Activated CD4-positive, alpha-beta T cell treated with anti-CD3 and anti-CD28 coated beads, Interleukin-2, Interleukin-4, amounts not matched to agents 100 ng/mL and 50 ng/mL, durations not matched to agents 16 hours and 8 hours (primary cell): Measurements from ENCODE around the gene SLC22A5.
"Not testable (repeated sequence)": the region's sequence is repeated elsewhere in the genome, so short reads cannot be mapped to it uniquely, and the experiment has no call there.

Source experiments
- DNase-seq: peaks from one replicate; pipeline ENCODE4 v3.0.0-alpha.2; 2020; ENCODE audit warnings: low spot score

Gene SLC22A5

DNA sequence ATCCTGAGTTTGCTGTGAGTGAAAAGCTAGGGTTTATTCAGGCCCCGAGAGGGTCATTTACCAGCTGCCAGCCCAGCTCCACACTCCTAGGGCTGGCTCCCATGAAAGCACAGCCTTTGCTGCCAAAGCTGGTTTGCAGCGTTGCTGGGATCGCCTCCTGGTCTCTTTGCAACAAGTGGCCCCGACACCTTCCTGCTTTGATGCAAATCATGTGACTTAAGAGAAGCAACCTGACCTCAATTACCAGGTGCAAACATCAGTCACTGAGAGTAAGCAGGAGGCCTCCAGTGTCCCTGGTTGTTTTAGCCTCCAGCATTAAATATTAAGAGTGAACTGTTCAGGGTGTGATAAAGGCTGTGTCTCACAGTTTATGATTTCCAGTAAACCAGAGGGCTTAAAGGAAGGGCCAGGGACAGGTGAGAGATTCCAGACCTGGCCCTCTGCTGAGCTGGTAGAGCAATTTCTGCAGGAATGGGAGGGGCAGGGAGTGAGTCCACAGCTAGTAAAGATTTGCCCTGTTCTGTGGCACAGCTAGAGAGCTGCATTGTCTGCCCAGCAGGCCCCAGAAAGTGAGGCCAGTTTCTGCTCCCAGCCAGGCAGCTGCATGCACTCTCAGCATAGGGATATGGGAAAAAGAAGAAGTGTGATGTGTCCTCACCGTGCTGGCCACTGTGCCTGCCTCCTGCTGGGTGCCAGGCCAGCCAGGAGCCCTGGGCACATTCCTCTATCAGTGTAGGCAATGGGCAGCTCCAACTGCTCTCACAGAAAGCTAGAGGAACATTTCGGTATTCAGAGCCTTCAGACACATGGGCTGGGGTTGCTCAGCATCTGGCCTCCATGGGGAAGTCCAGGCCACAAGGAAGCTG, 58.0 kb downstream of the SLC22A5 start:
- DNase-seq, result peak; percentile 78

DNA sequence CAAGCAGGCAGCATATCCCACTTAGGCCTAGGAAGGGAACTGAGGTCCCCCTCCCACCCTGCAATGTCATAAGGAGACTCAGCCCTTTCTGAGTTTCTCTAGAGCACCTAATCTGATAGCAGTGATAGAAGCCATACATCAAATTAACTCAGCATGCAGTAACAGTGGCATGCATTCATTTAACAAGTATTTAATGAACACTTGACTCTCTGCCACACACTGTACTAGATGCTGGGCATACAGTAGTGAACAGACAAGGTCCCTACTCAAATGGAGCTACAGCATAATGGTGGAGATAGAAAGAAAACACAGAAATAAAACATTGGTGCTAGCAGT, 58.6 kb downstream of the SLC22A5 start:
- DNase-seq, result no peak

DNA sequence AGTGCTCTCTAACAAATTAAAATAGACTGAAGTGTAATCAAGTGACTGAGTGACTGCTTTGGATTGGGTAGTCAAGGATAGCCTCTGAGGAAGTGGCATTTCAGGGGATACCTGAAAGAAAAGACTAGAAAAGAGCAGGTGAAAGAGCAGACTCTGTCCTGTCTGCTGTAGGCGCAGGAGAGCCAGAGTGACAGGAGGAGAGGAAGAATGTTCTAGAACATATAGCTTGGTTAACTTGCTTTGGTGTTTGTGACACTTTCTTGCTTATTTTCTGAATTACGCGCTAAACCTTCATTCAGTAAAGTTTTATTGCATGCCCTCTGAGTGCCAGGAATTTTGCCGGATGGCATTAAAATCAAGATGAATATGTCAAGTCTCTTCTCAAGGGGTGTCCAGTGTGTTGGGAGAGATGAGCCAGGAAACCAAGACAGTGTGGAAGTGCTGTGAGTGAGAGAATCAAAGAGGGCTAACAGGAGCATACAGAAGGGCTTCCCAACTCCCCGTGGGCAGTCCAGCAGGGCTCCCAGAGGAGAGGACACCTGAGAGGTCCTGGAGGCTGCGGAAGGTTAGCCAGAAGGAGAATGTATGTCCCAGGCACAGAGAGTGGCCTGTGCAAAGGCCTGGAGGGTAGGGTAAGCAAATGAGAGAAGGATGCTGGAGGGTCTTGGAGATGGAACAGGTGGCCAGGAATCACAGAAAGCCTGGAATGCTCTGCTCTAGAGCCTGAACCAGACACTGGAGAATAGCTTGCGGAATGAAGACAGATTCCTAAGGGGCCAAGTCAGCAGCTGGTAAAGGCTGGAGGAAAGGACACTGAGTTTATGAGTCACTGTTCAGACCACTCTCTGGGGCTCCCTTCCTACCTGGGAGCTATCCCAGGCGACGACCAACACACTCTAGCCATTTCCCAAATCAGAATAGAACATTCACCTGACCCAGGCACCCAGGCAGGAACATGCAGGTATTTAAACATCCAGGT, 59.3 kb downstream of the SLC22A5 start:
- DNase-seq, result no peak

DNA sequence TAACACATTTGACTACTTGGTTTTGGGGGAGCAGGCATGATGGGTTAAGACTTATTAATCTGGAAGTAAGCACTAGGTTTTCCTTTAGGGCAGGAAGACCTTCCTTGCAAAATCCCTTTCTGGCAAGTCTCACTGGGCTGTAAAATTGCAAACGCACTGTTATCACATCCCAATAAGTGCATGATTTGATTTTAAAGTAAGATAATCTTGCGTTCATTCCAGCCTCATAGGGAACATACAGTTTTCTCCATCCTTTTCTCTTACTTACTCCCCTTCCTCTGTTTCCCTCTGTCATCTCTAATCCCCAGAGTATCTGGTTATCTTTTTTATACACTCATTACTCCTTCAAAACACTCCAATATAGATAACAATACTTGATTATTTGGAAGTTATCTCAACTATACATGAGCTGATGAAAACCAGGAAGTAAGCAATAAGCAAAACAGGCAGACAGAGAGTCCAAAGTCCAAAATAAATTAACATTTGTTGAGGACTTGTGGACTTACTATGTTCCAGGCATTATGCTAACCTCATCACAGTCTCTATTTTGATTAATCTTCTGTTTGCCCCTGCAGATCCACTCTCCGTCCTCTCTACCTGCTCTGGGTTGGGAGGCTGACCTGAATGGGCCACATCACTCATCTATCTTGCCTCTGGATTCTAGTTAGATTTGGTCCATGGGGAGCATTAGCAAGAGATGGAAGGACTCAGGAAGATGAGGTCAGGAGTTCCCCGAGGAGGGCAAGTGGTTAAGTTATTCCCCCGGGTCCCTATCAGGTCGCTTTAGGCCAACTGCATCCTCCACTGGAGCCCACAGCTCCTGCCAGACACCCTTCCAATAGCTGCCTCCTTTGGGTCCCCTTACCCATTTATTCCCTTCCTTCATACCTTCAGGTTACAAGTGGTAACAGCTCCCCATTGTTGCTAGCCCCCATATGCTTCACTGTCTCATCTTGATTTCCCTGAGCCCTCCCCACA, 60.2 kb downstream of the SLC22A5 start:
- DNase-seq, result no peak

DNA sequence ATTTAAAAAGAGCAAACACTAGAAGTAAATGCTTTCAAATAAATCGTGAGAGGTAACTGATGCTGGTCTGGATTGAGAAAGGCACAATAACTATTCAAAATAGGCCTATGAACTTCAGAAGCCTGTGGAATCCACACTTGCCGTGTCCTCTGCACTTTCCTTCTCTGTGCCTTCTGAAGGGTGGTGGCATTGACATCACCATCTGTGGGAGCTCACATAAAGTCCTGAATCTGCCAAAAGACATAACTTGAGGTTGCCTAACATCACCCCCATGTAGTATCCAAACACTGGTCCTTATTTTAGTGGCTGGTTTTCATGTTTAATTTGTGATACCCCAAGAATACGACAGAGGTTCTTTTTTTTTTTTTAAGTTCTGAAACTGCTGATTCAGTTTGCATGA, 61.2 kb downstream of the SLC22A5 start:
- no peak for DNase-seq

DNA sequence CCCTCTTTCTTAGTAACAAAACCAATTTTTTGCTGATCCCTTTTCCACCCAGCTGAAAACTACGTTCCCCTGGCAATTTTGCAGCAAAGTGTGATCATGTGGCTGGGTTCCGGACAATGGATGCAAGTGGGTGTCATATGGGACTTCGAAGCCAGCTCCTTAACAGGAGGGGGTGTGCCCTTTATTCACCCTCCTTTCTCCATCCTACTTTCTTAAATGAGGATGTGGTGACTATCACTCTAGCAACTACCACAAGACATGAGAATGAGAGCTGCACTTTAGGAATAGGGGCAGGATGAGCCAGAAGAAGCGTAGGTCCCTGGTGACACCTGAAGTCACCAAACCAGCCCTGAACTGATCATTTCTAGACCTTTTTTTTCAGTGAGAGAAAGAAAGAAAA, 62.1 kb downstream of the SLC22A5 start:
- DNase-seq, result no peak

DNA sequence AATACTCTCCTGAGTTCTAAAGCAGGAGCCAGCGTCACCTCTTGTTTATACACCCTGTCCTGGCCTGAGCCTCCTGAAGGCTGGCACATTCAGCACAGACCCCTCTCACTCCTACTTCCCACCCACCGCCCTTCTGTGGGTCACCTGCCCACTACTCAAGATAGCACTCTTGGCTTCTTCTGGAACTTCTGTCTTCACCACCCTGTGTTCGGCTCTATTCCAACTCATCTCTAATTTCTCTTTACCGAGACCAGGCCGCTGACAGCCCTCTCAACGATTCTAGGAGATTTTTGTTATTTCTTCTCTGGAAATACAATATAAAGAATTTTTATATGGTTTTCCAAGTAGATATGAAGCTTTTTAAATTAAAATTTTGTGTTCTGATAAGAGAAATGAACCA, 63.6 kb downstream of the SLC22A5 start:
- no peak for DNase-seq

DNA sequence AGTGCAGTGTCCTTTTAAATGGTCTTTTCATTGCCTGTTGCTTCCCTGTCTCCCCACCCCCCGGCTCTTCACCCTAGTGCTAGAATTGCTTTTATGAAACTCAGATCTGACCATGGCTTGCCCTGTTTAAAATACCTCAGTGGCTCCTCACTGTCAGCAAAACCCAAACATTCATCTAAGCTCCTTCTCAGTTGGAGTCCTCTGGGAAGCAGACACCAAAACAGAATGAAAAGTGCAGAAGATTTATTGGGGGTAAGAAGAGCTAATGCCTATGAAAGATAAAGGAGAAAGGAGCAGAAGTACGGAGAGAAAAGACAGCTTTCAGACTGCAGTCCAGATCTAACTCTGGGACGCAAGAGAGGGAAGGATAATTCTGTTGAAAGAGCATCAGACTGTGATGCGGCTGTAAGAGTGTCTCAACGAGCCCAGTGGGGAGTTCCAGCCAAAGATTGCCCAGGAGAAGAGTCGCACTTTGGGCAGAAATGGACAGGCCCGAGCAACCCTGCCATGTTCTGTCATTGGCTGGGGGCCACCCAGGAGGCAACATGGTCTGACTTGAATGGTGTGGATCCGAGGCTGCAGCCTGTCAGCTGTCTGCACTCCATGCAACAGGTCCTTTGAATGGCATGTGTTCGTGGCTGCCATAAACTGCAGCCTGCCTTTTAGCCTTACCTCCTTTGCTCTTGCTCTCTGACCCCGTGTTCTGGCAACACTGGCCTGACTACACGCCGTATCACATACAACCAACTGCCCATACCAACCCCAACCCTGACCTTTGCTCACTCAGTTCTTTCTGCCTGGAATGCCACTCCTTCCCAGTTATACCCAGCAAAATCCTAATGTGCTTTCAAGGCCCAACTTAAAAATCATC, 65.1 kb downstream of the SLC22A5 start:
- no peak for DNase-seq

DNA sequence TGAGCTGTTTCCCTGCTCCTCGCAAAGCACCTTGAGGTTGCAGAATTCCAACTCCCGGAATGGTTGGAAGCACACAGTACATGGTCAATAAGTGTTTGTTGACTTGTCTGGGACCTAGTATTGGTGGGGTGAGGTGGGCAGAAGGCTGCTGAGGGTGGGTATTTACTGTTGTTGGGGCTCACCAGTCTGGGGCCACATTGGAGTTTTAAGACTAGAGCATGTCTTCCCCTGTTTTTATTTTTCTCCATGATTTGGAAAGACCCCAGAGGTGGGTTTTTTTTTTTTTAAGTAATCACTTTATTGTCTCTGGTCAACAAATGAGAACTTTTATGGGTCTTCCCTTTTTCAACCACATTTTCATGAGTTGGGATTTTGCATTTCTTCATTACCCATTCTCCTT, 65.9 kb downstream of the SLC22A5 start:
- no peak for DNase-seq

DNA sequence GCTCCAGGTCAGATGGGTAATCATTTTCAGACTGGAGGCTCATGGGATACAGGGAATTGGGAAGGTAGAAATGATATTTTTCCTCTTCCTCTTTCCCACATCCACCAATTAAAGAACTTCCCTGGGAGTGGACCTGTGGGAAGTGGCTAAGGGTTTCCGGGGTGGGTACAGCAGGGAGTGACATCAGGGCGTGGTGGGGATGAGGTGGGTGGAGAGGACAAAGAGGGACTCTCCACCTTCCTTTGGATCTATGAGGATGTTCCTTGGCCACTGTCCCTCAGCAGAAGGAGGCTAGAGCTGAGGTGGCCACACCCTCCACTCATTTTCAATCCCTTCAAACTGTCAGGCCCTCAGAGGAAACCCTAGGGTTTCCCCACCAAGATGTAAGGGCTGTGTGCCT, 66.4 kb downstream of the SLC22A5 start:
- DNase-seq, result no peak

DNA sequence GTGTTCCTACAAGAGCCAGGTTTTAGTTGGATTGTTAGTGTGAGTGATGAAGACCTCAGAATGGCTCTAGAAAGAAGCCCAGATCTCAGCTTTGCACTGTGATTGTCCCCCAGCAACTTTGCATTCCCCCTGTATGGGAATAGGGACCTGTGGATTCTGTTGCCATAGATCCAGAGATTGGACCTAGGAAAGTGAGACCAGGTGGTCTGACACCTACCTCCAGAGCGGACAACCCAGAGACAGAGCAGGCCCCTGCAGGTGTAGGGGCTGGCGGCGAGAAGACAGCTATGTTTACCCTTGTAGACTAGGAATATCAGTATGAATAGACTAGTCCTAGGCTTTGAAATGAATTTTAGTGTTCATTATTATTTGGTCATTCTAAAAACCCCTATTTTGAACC, 67.4 kb downstream of the SLC22A5 start:
- no peak for DNase-seq

DNA sequence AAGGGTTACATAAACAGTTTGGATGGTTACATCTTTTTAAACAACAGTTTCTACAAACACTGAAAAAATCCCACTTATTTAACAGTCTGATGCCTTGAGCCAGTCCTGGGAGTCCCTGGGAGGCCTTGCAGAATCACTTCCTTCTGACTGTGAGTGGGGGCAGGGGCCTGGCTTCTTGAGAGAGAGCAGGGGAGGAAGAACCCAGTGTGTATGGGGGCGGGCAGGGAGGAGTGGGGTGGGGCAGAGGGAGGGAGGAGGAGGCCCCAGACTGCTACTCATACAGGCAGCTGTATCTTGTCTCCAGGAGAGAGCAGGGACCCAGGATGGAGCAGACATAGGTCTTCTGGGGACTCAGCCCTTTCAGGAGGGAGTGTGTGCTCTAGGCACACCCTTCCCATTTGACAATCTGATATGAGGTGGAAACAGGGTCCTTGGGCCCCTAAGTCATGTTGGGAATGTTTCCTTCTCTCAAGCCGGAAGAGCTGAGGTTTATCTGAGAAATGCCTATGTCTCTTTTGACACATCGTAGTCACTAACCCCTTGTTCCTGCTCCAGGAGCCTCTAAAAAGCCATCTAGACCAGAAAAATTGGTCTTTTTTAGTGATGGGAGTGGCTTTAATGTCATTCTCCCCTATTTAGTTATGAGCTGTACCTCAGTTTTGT, 68.2 kb downstream of the SLC22A5 start:
- DNase-seq, result peak; percentile 74

DNA sequence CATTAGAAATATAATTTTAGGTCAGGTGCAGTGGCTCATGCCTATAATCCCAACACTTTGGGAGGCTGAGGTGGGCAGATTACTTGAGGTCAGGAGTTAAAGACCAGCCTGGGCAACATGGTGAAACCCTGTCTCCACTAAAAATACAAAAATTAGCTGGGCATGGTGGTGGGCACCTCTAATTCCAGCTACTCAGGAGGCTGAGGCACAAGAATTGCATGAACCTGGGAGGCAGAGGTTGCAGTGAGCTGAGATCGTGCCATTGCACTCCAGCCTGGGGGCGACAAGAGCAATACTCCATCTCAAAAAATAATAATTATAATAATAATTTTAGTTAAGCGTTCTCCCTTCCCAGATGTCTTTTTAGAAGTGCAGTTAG, 68.7 kb downstream of the SLC22A5 start:
- DNase-seq, result not testable (repeated sequence)

DNA sequence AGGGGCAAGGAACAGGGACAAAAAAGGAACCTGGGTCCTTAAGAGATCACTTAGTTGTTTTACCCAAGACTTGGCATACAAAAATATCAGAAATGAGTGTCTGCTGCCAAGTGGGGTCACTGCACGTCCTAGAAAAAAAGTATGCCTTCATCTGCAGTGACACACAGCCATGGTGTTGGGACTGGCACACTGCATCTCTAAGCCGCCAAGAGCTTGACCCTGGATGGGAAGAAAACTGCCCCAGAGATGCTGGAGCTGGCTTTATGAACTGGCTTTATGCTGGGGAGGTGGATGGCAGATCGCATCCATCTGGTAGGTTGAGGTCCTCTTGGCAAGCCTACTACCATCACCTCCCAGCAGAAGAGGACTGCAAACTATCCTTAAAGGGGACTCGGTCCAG, 69.4 kb downstream of the SLC22A5 start:
- no peak for DNase-seq

DNA sequence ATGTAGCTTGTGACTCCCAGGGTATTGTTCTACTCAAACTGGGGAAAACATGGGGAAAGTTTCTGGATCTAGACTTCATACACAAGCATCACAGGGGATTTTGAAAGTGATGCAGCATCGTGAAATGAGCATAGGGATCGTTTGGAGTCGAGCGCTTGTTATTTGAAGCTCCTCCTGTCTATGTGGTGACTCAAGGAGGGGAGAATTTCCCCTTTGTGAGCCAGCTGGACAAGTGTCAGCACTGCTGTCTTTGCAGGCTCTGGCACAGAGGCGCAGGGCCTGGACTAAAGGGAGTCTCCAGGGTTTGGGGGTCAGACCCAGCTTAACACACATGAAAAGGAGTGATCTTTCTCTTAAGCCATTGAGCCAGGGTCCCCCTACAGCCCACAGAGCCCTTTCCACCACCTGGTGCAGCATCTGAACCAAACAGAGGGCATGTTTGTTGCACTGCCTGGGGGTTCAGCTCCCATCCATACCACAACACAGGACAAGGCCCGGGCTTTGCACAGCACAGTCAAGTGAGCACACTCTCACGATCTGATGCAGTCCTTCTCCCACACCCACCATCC, 70.1 kb downstream of the SLC22A5 start:
- DNase-seq, result no peak

DNA sequence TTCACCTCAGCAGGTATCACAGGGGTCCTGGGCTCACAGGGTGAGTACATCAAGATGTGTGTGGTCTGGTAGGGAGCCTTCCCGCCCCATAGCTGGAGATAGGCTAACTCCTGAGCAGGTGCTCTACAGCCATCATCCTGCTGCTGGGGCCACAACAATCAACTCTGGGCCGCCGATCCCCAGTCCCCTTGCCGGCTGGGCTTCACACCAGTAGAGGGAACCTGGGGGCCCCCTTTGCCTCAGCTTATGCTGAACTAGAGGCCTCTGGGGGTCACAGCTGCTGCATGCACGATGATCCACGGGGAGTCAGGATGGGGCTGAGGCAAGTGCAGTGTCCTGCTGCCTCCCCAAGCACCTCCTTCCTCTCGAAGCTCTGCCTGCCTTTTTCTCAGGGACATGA, 74.6 kb downstream of the SLC22A5 start:
- no peak for DNase-seq
